HepG2 (cell line): ENCODE measurements around the gene NPHS1. TPM values are rescaled to one million over a fixed set of nuclear protein-coding genes. Genes with fewer than 3 reads are reported as not detected.
A peak's percentile ranks its signal among the peaks of the same experiment; 100 is the strongest.

Source experiments
- CC2D1A ChIP-seq: sonication (generic); formaldehyde crosslinking; IDR thresholded peaks from 2 replicates; pipeline ENCODE4 v1.8.1; 2023; ENCODE audit warnings: mild to moderate bottlenecking, missing genetic modification reagents
- EED ChIP-seq: sonication (generic); formaldehyde crosslinking; IDR thresholded peaks from 2 replicates; pipeline ENCODE4 v1.5.0; 2020; ENCODE audit warnings: mild to moderate bottlenecking, missing genetic modification reagents
- HNF1A ChIP-seq, 2 experiments: sonication (generic) in 1 of 2; formaldehyde crosslinking in 1 of 2; IDR thresholded peaks; 2 replicates each; pipeline versions ENCODE4 v1.4.0 to v1.6.1; 2016 to 2020; ENCODE audit warnings: borderline replicate concordance in 1 of 2, low read depth in 1 of 2, mild to moderate bottlenecking in 1 of 2, missing genetic modification reagents in 1 of 2
- HOXA3 ChIP-seq: sonication (generic); formaldehyde crosslinking; IDR thresholded peaks from 2 replicates; pipeline ENCODE4 v1.5.0; 2020; ENCODE audit warnings: missing genetic modification reagents
- KDM4B ChIP-seq: sonication (generic); formaldehyde crosslinking; IDR thresholded peaks from 2 replicates; pipeline ENCODE4 v1.4.0; 2020; ENCODE audit warnings: missing genetic modification reagents
- MAZ ChIP-seq, 2 experiments: sonication (generic) in 1 of 2; formaldehyde crosslinking in 1 of 2; IDR thresholded peaks; 2 replicates each; pipeline versions ENCODE4 v1.5.0 to v1.6.1; 2012 to 2020; ENCODE audit warnings: low read depth in 2 of 2, mild to moderate bottlenecking in 2 of 2, borderline replicate concordance in 1 of 2, improper control_type of control experiment in 1 of 2, low read length in 1 of 2, missing genetic modification reagents in 1 of 2, moderate library complexity in 1 of 2
- SKIL ChIP-seq: sonication (generic); formaldehyde crosslinking; IDR thresholded peaks from 2 replicates; pipeline ENCODE4 v1.8.0; 2022; ENCODE audit warnings: missing genetic modification reagents, mild to moderate bottlenecking, moderate library complexity, borderline replicate concordance
- SOX6 ChIP-seq, 2 experiments: fragments of 450-650 bp in 1 of 2; sonication (generic) in 1 of 2; formaldehyde crosslinking in 1 of 2; IDR thresholded peaks; 2 replicates each; pipeline versions ENCODE4 v1.4.0 to v1.6.1; 2017 to 2020; ENCODE audit warnings: antibody characterized with exemption in 1 of 2, mild to moderate bottlenecking in 1 of 2, missing genetic modification reagents in 1 of 2
- TEAD3 ChIP-seq: optimal IDR thresholded peaks from 2 replicates; pipeline ENCODE3; 2016; ENCODE audit warnings: borderline replicate concordance
- ZIK1 ChIP-seq: sonication (generic); formaldehyde crosslinking; IDR thresholded peaks from 2 replicates; pipeline ENCODE4 v1.5.0; 2020; ENCODE audit warnings: mild to moderate bottlenecking, low read depth, missing genetic modification reagents, borderline replicate concordance
- ZNF3 ChIP-seq: IDR thresholded peaks from 2 replicates; pipeline ENCODE4 v1.7.0; 2017; ENCODE audit warnings: inconsistent platforms
- ZNF329 ChIP-seq: sonication (generic); formaldehyde crosslinking; IDR thresholded peaks from 2 replicates; pipeline ENCODE4 v1.9.0; 2021; ENCODE audit warnings: low read depth, mild to moderate bottlenecking, missing genetic modification reagents
- polyA plus RNA-seq, 8 experiments: library from polyadenylated mRNA; depleted of rRNA in 3 of 8; stranded (reverse) in 7 of 8; unstranded in 1 of 8; fragments of >200 nt; fragmentation: Illumina TruSeq in 4 of 8; extraction: Trizol in 4 of 8; gene quantifications; 2 replicates each; pipeline versions ENCODE4 v1.2.1 to v1.2.3, GENCODE V29; 2011 to 2016; ENCODE audit warnings: low read depth in 4 of 8, missing spikeins in 1 of 8, mixed read lengths in 1 of 8; ENCODE audit not compliant: insufficient read depth in 1 of 8
- total RNA-seq, 5 experiments: library from RNA; depleted of rRNA; stranded (reverse); fragments of >200 nt; fragmentation: Illumina TruSeq; extraction: Trizol; gene quantifications; 2 replicates each; pipeline ENCODE4 v1.2.3, GENCODE V29; 2016; ENCODE audit warnings: low read depth in 1 of 5
- TF ChIP-seq, protein P1 (sequence below): sonication (generic); formaldehyde crosslinking; IDR thresholded peaks from 2 replicates; pipeline ENCODE4 v1.9.0; 2021; ENCODE audit warnings: mild to moderate bottlenecking, missing genetic modification reagents
- TF ChIP-seq, protein P2 (sequence below): sonication (generic); formaldehyde crosslinking; IDR thresholded peaks from 2 replicates; pipeline ENCODE4 v1.8.0; 2022; ENCODE audit warnings: low read depth, missing genetic modification reagents

Gene NPHS1
- total and polyA plus RNA-seq, 2 of the 13 experiments (the other 11 are each of a cell fraction or from before 2014, with no cell fraction given): not detected

DNA sequence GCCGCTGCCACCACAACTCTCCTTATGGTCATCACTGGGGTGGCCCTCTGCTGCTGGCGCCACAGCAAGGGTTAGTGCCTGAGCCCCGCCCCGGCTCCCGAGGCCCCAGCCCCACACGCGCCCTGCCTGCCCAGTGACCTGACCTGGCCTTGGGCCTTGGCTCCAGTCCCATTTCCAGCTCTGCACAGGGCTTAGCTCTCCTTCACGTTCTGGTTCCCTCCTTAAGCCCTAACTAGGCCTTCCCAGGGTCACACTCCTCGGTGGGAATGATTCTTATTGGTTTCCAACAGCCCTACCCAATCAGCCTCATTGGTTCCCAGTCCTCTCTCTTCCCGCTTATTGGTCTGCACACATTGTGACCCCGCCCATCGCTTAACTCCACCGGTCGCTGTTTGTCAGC is 10.2 kb upstream of the NPHS1 start (continued):
- TF ChIP-seq SOX6 (IDR thresholded peaks at IDR 0.05): no peak
- TF ChIP-seq SOX6 (CRISPR knock-in tag; IDR thresholded peaks at IDR 0.05): peak; percentile 31; the same call in 1 of the 2 replicates
- no peak for TF ChIP-seq MAZ (IDR thresholded peaks at IDR 0.05; ENCODE audit: borderline replicate concordance, low read depth, low read length)
- TF ChIP-seq MAZ (CRISPR knock-in tag; IDR thresholded peaks at IDR 0.05; ENCODE audit: low read depth): no peak
- no peak for TF ChIP-seq HNF1A (IDR thresholded peaks at IDR 0.05; ENCODE audit: low read depth)
- no peak for TF ChIP-seq HNF1A (CRISPR knock-in tag; IDR thresholded peaks at IDR 0.05; ENCODE audit: borderline replicate concordance)
- no peak for TF ChIP-seq SKIL (CRISPR knock-in tag)
- TF ChIP-seq, protein P1, sequence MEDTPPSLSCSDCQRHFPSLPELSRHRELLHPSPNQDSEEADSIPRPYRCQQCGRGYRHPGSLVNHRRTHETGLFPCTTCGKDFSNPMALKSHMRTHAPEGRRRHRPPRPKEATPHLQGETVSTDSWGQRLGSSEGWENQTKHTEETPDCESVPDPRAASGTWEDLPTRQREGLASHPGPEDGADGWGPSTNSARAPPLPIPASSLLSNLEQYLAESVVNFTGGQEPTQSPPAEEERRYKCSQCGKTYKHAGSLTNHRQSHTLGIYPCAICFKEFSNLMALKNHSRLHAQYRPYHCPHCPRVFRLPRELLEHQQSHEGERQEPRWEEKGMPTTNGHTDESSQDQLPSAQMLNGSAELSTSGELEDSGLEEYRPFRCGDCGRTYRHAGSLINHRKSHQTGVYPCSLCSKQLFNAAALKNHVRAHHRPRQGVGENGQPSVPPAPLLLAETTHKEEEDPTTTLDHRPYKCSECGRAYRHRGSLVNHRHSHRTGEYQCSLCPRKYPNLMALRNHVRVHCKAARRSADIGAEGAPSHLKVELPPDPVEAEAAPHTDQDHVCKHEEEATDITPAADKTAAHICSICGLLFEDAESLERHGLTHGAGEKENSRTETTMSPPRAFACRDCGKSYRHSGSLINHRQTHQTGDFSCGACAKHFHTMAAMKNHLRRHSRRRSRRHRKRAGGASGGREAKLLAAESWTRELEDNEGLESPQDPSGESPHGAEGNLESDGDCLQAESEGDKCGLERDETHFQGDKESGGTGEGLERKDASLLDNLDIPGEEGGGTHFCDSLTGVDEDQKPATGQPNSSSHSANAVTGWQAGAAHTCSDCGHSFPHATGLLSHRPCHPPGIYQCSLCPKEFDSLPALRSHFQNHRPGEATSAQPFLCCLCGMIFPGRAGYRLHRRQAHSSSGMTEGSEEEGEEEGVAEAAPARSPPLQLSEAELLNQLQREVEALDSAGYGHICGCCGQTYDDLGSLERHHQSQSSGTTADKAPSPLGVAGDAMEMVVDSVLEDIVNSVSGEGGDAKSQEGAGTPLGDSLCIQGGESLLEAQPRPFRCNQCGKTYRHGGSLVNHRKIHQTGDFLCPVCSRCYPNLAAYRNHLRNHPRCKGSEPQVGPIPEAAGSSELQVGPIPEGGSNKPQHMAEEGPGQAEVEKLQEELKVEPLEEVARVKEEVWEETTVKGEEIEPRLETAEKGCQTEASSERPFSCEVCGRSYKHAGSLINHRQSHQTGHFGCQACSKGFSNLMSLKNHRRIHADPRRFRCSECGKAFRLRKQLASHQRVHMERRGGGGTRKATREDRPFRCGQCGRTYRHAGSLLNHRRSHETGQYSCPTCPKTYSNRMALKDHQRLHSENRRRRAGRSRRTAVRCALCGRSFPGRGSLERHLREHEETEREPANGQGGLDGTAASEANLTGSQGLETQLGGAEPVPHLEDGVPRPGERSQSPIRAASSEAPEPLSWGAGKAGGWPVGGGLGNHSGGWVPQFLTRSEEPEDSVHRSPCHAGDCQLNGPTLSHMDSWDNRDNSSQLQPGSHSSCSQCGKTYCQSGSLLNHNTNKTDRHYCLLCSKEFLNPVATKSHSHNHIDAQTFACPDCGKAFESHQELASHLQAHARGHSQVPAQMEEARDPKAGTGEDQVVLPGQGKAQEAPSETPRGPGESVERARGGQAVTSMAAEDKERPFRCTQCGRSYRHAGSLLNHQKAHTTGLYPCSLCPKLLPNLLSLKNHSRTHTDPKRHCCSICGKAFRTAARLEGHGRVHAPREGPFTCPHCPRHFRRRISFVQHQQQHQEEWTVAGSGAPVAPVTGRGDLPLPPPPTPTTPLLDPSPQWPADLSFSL (CRISPR knock-in tag): no peak
- TF ChIP-seq, protein P2, sequence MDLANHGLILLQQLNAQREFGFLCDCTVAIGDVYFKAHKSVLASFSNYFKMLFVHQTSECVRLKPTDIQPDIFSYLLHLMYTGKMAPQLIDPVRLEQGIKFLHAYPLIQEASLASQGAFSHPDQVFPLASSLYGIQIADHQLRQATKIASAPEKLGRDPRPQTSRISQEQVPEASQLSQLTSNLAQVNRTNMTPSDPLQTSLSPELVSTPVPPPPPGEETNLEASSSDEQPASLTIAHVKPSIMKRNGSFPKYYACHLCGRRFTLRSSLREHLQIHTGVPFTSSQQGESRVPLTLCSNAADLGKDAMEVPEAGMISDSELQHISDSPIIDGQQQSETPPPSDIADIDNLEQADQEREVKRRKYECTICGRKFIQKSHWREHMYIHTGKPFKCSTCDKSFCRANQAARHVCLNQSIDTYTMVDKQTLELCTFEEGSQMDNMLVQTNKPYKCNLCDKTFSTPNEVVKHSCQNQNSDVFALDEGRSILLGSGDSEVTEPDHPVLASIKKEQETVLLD: no peak
- TF ChIP-seq ZIK1: no peak
- no peak for TF ChIP-seq ZNF329
- no peak for TF ChIP-seq KDM4B
- no peak for TF ChIP-seq TEAD3 (CRISPR knock-in tag)
- no peak for TF ChIP-seq CC2D1A (CRISPR knock-in tag)
- TF ChIP-seq HOXA3: peak; percentile 54; the same call in 1 of the 2 replicates
- no peak for TF ChIP-seq ZNF3 (CRISPR knock-in tag)
- TF ChIP-seq EED (CRISPR knock-in tag): no peak
